Measurements from ENCODE around the gene TRMU.
"Not testable (repeated sequence)": the region's sequence is repeated elsewhere in the genome, so short reads cannot be mapped to it uniquely, and the experiment has no call there.

Gene TRMU

GRCh38 chr22:46397951-46398350, 62.4 kb downstream of the TRMU start:
- Histone ChIP-seq H3K9me3 (ENCODE audit: low read length) (no peaks in the 10 kb centered on the region), H3K27me3 (ENCODE audit: control insufficient read depth in 1 of 2, insufficient read depth in 2 of 2, low read length in 2 of 2) (no peaks in the 10 kb centered on the region), H3K27ac (ENCODE audit: low read depth, low read length) (no peak overlapping the region), H3K36me3 (ENCODE audit: insufficient read depth, low read length) (no peaks in the 10 kb centered on the region), H3K9ac (ENCODE audit: low read length) (no peak overlapping the region), H3K4me3 (ENCODE audit: low read depth in 1 of 2, low read length in 2 of 2) (no peak overlapping the region), H3K4me1 (ENCODE audit: insufficient read depth, low read length) (no peaks in the 10 kb centered on the region)

- H3K36me3 ChIP-seq (ENCODE audit: insufficient read depth, low read length): no peaks in the 10 kb centered on the region
- H3K27ac ChIP-seq (ENCODE audit: low read depth, low read length): no peak overlapping the region
- H3K4me1 ChIP-seq (ENCODE audit: insufficient read depth, low read length): no peaks in the 10 kb centered on the region
- H3K4me3 ChIP-seq (ENCODE audit: low read depth in 1 of 2, low read length in 2 of 2): no peak overlapping the region
- no peak overlapping the region for H3K9ac ChIP-seq (ENCODE audit: low read length)
- H3K9me3 ChIP-seq (ENCODE audit: low read length): no peaks in the 10 kb centered on the region
- H3K27me3 ChIP-seq (ENCODE audit: control insufficient read depth in 1 of 2, insufficient read depth in 2 of 2, low read length in 2 of 2): no peaks in the 10 kb centered on the region
Observed at GRCh38 chr22:46399251-46400024, 63.9 kb downstream of the TRMU start.

GRCh38 chr22:46401370-46401769, 65.9 kb downstream of the TRMU start:
- no peaks in the 10 kb centered on the region for H3K36me3 ChIP-seq (ENCODE audit: insufficient read depth, low read length)
- H3K27me3 ChIP-seq (ENCODE audit: control insufficient read depth in 1 of 2, insufficient read depth in 2 of 2, low read length in 2 of 2): no peaks in the 10 kb centered on the region
- H3K4me3 ChIP-seq (ENCODE audit: low read depth in 1 of 2, low read length in 2 of 2): no peak overlapping the region
- no peak overlapping the region for H3K9ac ChIP-seq (ENCODE audit: low read length)
- H3K27ac ChIP-seq (ENCODE audit: low read depth, low read length): no peak overlapping the region
- no peaks in the 10 kb centered on the region for H3K9me3 ChIP-seq (ENCODE audit: low read length)
- no peaks in the 10 kb centered on the region for H3K4me1 ChIP-seq (ENCODE audit: insufficient read depth, low read length)

GRCh38 chr22:46402505-46402904, 67.0 kb downstream of the TRMU start:
- no peaks in the 10 kb centered on the region for H3K9me3 ChIP-seq (ENCODE audit: low read length)
- no peaks in the 10 kb centered on the region for H3K27me3 ChIP-seq (ENCODE audit: control insufficient read depth in 1 of 2, insufficient read depth in 2 of 2, low read length in 2 of 2)
- no peak overlapping the region for H3K4me3 ChIP-seq (ENCODE audit: low read depth in 1 of 2, low read length in 2 of 2)
- H3K27ac ChIP-seq (ENCODE audit: low read depth, low read length): no peak overlapping the region
- no peaks in the 10 kb centered on the region for H3K36me3 ChIP-seq (ENCODE audit: insufficient read depth, low read length)
- no peaks in the 10 kb centered on the region for H3K4me1 ChIP-seq (ENCODE audit: insufficient read depth, low read length)
- no peak overlapping the region for H3K9ac ChIP-seq (ENCODE audit: low read length)

- H3K4me1 ChIP-seq (ENCODE audit: insufficient read depth, low read length); H3K27ac ChIP-seq (ENCODE audit: low read depth, low read length); H3K9ac ChIP-seq (ENCODE audit: low read length): not testable (repeated sequence)
Observed at GRCh38 chr22:46403880-46404279, 68.4 kb downstream of the TRMU start.

GRCh38 chr22:46405901-46406300, 70.4 kb downstream of the TRMU start:
- Histone ChIP-seq H3K9me3 (ENCODE audit: low read length) (no peaks in the 10 kb centered on the region), H3K4me3 (ENCODE audit: low read depth in 1 of 2, low read length in 2 of 2) (no peak overlapping the region), H3K27me3 (ENCODE audit: control insufficient read depth in 1 of 2, insufficient read depth in 2 of 2, low read length in 2 of 2) (peaks cover 0 to 4% of the 10 kb centered on the region in 2 donors), H3K9ac (ENCODE audit: low read length) (no peak overlapping the region), H3K4me1 (ENCODE audit: insufficient read depth, low read length) (no peaks in the 10 kb centered on the region), H3K27ac (ENCODE audit: low read depth, low read length) (no peak overlapping the region), H3K36me3 (ENCODE audit: insufficient read depth, low read length) (no peaks in the 10 kb centered on the region)

More at GRCh38 chr22:46403880-46404279, 68.4 kb downstream of the TRMU start:
- H3K36me3 ChIP-seq (ENCODE audit: insufficient read depth, low read length); H3K9me3 ChIP-seq (ENCODE audit: low read length); H3K4me3 ChIP-seq (ENCODE audit: low read depth in 1 of 2, low read length in 2 of 2); H3K27me3 ChIP-seq (ENCODE audit: control insufficient read depth in 1 of 2, insufficient read depth in 2 of 2, low read length in 2 of 2): not testable (repeated sequence)

GRCh38 chr22:46406349-46406748, 70.8 kb downstream of the TRMU start:
- H3K27ac ChIP-seq (ENCODE audit: low read depth, low read length): no peak overlapping the region
- H3K36me3 ChIP-seq (ENCODE audit: insufficient read depth, low read length): no peaks in the 10 kb centered on the region
- H3K9me3 ChIP-seq (ENCODE audit: low read length): no peaks in the 10 kb centered on the region
- H3K4me3 ChIP-seq (ENCODE audit: low read depth in 1 of 2, low read length in 2 of 2): no peak overlapping the region
- H3K27me3 ChIP-seq (ENCODE audit: control insufficient read depth in 1 of 2, insufficient read depth in 2 of 2, low read length in 2 of 2): peaks cover 0 to 4% of the 10 kb centered on the region in 2 donors
- H3K9ac ChIP-seq (ENCODE audit: low read length): no peak overlapping the region
- H3K4me1 ChIP-seq (ENCODE audit: insufficient read depth, low read length): no peaks in the 10 kb centered on the region

- H3K27ac ChIP-seq (ENCODE audit: low read depth, low read length): no peak overlapping the region
- peaks cover 0 to 4% of the 10 kb centered on the region in 2 donors for H3K27me3 ChIP-seq (ENCODE audit: control insufficient read depth in 1 of 2, insufficient read depth in 2 of 2, low read length in 2 of 2)
- H3K9me3 ChIP-seq (ENCODE audit: low read length): no peaks in the 10 kb centered on the region
- no peaks in the 10 kb centered on the region for H3K36me3 ChIP-seq (ENCODE audit: insufficient read depth, low read length)
- no peak overlapping the region for H3K4me3 ChIP-seq (ENCODE audit: low read depth in 1 of 2, low read length in 2 of 2)
- H3K9ac ChIP-seq (ENCODE audit: low read length): no peak overlapping the region
- no peaks in the 10 kb centered on the region for H3K4me1 ChIP-seq (ENCODE audit: insufficient read depth, low read length)
Observed at GRCh38 chr22:46406791-46407190, 71.3 kb downstream of the TRMU start.
